HFFc6 (cell line): ENCODE data around the gene ERC2. TPM values are rescaled to one million over a fixed set of nuclear protein-coding genes. Genes with fewer than 3 reads are reported as not detected.

Experiments
- DNase-seq: peaks from one replicate; pipeline ENCODE4 v3.0.0-alpha.2; 2018
- H3K27ac Mint-ChIP-seq: 2 replicates; pipeline ENCODE4 v1.8.0; 2020; ENCODE audit warnings: mild to moderate bottlenecking, mixed read lengths
- H3K27me3 Mint-ChIP-seq: 2 replicates; pipeline ENCODE4 v1.8.0; 2021; ENCODE audit warnings: mild to moderate bottlenecking, moderate library complexity, mixed read lengths; ENCODE audit not compliant: insufficient read depth
- H3K36me3 Mint-ChIP-seq: 2 replicates; pipeline ENCODE4 v1.8.0; 2021; ENCODE audit warnings: low read depth, mixed read lengths
- H3K4me1 Mint-ChIP-seq: 2 replicates; pipeline ENCODE4 v1.8.0; 2020; ENCODE audit warnings: low read depth, mixed read lengths
- H3K4me3 Mint-ChIP-seq: 2 replicates; pipeline ENCODE4 v1.8.0; 2020; ENCODE audit warnings: mild to moderate bottlenecking, moderate library complexity, mixed read lengths
- H3K9me3 Mint-ChIP-seq: 2 replicates; pipeline ENCODE4 v1.8.0; 2020; ENCODE audit warnings: mild to moderate bottlenecking, mixed read lengths
- total RNA-seq, 6 experiments: library from RNA; stranded (reverse); fragmentation: NEBNext Ultra II Directional; extraction: Animal tissue kit (Norgen Biotek cat#: 25700); gene quantifications; 2 replicates in 1 of 6; 3 replicates in 5 of 6; pipeline ENCODE4 v1.2.3, GENCODE V29; 2021
- TF ChIP-seq, protein P1 (sequence below): fragments of 200-600 bp; sonication (generic); IDR thresholded peaks from 2 replicates; pipeline ENCODE4 v1.5.0; 2021; ENCODE audit warnings: antibody characterized with exemption, mild to moderate bottlenecking

ERC2 gene
- total RNA-seq, 6 experiments from 2014 or later: 0.11 TPM; not detected in 5

DNA sequence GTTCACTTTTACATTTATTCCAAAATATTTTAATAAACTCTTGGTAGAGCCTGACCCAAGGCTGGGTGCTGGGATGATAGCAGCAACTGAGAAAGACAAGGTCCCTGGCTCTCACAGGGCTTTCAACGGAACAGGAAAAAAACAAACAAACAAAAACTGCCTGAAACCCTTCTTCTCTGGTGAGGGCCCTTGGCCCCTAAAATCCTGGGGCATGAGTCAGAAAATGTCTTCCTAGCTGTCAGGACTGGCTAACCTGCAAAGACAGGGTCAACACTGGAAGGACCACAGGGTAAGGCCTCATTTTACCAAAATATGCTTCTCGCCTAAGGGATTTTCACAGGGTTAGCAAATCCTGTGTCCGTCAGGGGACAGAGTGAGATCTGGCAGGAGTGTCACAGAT, 935.5 kb downstream of the ERC2 start:
- H3K4me3 Mint-ChIP-seq: no peak overlapping the region
- DNase-seq: no peak
- TF ChIP-seq, protein P1, sequence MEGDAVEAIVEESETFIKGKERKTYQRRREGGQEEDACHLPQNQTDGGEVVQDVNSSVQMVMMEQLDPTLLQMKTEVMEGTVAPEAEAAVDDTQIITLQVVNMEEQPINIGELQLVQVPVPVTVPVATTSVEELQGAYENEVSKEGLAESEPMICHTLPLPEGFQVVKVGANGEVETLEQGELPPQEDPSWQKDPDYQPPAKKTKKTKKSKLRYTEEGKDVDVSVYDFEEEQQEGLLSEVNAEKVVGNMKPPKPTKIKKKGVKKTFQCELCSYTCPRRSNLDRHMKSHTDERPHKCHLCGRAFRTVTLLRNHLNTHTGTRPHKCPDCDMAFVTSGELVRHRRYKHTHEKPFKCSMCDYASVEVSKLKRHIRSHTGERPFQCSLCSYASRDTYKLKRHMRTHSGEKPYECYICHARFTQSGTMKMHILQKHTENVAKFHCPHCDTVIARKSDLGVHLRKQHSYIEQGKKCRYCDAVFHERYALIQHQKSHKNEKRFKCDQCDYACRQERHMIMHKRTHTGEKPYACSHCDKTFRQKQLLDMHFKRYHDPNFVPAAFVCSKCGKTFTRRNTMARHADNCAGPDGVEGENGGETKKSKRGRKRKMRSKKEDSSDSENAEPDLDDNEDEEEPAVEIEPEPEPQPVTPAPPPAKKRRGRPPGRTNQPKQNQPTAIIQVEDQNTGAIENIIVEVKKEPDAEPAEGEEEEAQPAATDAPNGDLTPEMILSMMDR: no peak
- H3K27ac Mint-ChIP-seq: no peak overlapping the region
- peaks cover 10% of the 10 kb centered on the region; the same call in 1 of the 2 replicates for H3K4me1 Mint-ChIP-seq
- H3K27me3 Mint-ChIP-seq: peaks cover 16% of the 10 kb centered on the region
- no peaks in the 10 kb centered on the region for H3K9me3 Mint-ChIP-seq
- H3K36me3 Mint-ChIP-seq: no peaks in the 10 kb centered on the region

GRCh38 chr3:55531321-55531720, 936.9 kb downstream of the ERC2 start:
- Mint-ChIP-seq H3K9me3 (no peaks in the 10 kb centered on the region), H3K4me1 (peaks cover 10% of the 10 kb centered on the region; the same call in 1 of the 2 replicates)

DNA sequence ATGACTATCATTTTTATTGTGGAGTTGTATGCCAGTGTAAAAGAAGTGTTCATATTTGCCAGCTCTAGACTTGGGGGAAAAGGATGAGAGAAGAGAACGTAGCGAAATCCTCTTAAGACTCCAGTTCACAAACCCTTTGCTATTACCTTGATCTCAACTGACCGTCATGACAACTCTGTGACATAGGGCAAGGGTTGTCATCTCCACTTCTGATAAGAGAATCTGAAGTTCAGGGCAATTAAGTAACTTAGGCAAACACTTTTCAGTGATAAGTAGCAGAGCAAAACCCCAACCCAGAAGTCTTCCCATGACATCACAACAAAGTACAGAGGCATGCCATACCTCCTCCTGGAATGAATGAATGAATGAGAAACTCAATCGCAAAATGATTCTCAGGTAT, 940.9 kb downstream of the ERC2 start:
- Mint-ChIP-seq H3K4me1 (peaks cover 19% of the 10 kb centered on the region), H3K9me3 (no peaks in the 10 kb centered on the region), H3K36me3 (no peaks in the 10 kb centered on the region), H3K27ac (no peak overlapping the region), H3K27me3 (peaks cover 11% of the 10 kb centered on the region), H3K4me3 (no peak overlapping the region)
- TF ChIP-seq, protein P1: no peak
- DNase-seq: no peak

More at GRCh38 chr3:55531321-55531720, 936.9 kb downstream of the ERC2 start:
- Mint-ChIP-seq H3K4me3 (no peak overlapping the region), H3K36me3 (no peaks in the 10 kb centered on the region), H3K27me3 (peaks cover 11% of the 10 kb centered on the region), H3K27ac (no peak overlapping the region)
- DNase-seq: no peak
- TF ChIP-seq, protein P1: no peak

DNA sequence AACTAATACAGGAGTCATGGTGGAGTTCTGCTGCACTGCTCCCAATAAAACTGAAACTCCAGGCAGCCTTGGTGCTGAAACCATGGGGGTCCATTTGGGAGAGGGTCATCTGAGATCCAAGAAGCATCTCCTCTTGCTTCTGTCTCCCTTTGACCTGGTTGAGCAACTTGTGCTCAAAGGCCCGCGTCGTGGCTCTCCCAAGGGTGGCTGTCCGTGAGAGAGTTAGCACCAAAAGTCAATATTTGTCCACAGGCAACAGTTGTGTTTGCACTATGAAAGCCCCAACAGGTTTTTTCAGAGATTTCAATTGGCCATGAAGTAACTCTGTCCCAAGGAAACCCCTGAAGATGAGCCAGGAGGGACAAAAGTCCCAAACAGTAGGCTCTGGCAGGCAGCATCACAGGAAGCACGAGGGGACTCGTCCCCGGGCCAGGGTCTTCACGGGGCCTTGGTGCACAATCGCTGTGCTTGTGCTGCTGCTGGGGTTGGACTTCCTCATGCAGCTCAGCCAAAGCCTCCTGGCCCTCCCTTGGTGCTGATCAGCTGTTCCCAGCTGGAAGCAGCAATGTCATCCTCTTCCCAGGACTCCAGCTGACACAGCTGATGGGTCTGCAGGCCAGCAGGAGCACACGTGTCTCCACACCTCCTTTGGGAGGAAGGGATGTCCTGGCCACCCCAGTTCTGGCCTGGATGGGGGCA, 941.8 kb downstream of the ERC2 start:
- Mint-ChIP-seq H3K36me3 (no peaks in the 10 kb centered on the region), H3K27ac (no peak overlapping the region), H3K27me3 (peaks cover 15% of the 10 kb centered on the region), H3K9me3 (no peaks in the 10 kb centered on the region), H3K4me1 (peaks cover 28% of the 10 kb centered on the region), H3K4me3 (no peak overlapping the region)
- TF ChIP-seq, protein P1: no peak
- DNase-seq: no peak

DNA sequence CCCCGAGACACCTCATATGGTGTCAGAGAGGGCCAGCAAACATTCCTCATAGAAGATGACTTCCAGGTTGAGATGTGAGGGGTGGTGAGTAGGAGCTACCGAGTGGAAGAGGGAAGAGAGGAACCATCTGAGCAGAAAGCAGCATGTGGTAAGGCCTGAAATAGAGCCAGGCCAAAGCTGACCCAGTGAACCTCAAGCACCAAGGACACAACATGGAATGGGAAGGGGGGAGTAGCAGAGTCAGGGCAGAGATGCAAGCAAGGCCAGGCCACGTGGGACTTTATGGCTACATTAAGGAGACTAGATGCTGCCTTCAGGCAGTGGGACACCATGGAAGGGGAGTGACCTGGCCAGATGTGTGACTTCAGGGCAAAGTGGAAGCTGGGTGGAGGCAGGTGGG, 942.8 kb downstream of the ERC2 start:
- DNase-seq: no peak
- Mint-ChIP-seq H3K27me3 (peaks cover 13% of the 10 kb centered on the region), H3K9me3 (no peaks in the 10 kb centered on the region), H3K4me1 (peaks cover 35% of the 10 kb centered on the region), H3K4me3 (no peak overlapping the region), H3K36me3 (no peaks in the 10 kb centered on the region), H3K27ac (no peak overlapping the region)
- TF ChIP-seq, protein P1: no peak
